ENCODE measurements around the gene CILP. TPM values are rescaled to one million over a fixed set of nuclear protein-coding genes. Genes with fewer than 3 reads are reported as not detected.

Gene CILP, protein sequence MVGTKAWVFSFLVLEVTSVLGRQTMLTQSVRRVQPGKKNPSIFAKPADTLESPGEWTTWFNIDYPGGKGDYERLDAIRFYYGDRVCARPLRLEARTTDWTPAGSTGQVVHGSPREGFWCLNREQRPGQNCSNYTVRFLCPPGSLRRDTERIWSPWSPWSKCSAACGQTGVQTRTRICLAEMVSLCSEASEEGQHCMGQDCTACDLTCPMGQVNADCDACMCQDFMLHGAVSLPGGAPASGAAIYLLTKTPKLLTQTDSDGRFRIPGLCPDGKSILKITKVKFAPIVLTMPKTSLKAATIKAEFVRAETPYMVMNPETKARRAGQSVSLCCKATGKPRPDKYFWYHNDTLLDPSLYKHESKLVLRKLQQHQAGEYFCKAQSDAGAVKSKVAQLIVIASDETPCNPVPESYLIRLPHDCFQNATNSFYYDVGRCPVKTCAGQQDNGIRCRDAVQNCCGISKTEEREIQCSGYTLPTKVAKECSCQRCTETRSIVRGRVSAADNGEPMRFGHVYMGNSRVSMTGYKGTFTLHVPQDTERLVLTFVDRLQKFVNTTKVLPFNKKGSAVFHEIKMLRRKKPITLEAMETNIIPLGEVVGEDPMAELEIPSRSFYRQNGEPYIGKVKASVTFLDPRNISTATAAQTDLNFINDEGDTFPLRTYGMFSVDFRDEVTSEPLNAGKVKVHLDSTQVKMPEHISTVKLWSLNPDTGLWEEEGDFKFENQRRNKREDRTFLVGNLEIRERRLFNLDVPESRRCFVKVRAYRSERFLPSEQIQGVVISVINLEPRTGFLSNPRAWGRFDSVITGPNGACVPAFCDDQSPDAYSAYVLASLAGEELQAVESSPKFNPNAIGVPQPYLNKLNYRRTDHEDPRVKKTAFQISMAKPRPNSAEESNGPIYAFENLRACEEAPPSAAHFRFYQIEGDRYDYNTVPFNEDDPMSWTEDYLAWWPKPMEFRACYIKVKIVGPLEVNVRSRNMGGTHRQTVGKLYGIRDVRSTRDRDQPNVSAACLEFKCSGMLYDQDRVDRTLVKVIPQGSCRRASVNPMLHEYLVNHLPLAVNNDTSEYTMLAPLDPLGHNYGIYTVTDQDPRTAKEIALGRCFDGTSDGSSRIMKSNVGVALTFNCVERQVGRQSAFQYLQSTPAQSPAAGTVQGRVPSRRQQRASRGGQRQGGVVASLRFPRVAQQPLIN
- 0.07 and 1.8 TPM in 2 replicates for total RNA-seq (ENCODE audit: low replicate concordance)
- long read RNA-seq: 0 reads

GRCh38 chr15:65210770-65211481 is at the start of gene CILP:
TSS of gene CILP (minus strand) at chr15:65211473. CDS start at chr15:65209755, 1,718 bp downstream.
- no peaks in the 10 kb centered on the region for H3K36me3 Mint-ChIP-seq
- DNase-seq (ENCODE audit: extremely low spot score, unreplicated experiment): no peak
- H3K4me1 Mint-ChIP-seq (ENCODE audit: unreplicated experiment): peaks cover 38% of the 10 kb centered on the region
- no peak within 1 kb of the TSS for H3K4me3 Mint-ChIP-seq
- no peaks in the 10 kb centered on the region for H3K9me3 Mint-ChIP-seq
- H3K27me3 Mint-ChIP-seq: no peaks in the 10 kb centered on the region
- peak within 1 kb of the TSS; percentile 23 for H3K27ac Mint-ChIP-seq
- TF ChIP-seq, protein P1, sequence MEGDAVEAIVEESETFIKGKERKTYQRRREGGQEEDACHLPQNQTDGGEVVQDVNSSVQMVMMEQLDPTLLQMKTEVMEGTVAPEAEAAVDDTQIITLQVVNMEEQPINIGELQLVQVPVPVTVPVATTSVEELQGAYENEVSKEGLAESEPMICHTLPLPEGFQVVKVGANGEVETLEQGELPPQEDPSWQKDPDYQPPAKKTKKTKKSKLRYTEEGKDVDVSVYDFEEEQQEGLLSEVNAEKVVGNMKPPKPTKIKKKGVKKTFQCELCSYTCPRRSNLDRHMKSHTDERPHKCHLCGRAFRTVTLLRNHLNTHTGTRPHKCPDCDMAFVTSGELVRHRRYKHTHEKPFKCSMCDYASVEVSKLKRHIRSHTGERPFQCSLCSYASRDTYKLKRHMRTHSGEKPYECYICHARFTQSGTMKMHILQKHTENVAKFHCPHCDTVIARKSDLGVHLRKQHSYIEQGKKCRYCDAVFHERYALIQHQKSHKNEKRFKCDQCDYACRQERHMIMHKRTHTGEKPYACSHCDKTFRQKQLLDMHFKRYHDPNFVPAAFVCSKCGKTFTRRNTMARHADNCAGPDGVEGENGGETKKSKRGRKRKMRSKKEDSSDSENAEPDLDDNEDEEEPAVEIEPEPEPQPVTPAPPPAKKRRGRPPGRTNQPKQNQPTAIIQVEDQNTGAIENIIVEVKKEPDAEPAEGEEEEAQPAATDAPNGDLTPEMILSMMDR (conservative IDR thresholded peaks at IDR 0.05): no peak

DNA sequence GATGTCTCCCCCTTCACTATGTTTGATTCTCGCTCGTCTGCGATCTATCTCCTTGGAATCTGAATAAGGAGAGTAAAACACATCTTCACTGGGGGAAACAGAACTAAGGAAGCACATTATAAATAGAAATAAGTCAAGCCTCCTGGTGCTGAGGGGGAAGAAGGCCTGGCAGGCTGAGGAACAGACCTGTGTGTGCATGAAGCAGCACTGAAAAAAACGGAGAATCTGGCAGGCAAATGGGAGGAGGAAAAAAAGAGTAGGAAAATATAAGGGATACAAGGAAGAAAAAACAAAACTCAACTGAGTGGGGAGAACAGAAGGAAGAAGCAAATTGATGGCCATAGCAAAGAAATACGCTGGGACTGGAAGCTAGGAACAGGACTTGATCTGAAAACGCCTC is 49.7 kb upstream of the CILP start:
- Mint-ChIP-seq H3K4me3 (no peak overlapping the region), H3K9me3 (no peaks in the 10 kb centered on the region), H3K27me3 (no peaks in the 10 kb centered on the region), H3K4me1 (ENCODE audit: unreplicated experiment) (peaks cover 20% of the 10 kb centered on the region), H3K27ac (no peak overlapping the region), H3K36me3 (peaks cover 36% of the 10 kb centered on the region)
- no peak for DNase-seq (ENCODE audit: extremely low spot score, unreplicated experiment)
- TF ChIP-seq, protein P1 (conservative IDR thresholded peaks at IDR 0.05): no peak

DNA sequence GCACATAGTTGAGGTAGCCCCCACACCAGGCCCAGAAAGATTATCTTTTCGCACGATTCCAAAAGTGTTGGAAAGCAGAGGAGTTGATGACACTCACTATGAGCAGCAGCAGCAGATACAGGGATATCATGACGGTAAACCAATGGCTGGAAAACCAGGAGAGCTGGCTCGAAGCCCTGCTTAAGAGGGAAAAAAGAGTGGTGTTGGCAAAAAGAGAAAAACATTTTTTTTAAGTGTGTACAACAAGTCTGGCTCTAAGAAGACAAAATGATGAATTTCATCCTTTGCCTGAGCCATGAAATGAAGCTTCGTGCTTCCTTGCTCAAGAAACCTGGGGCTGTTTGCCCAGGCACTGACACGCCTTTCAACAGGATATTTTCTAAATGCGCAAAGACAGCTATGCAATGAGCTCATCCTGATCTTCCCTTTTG is 48.1 kb upstream of the CILP start:
- Mint-ChIP-seq H3K27ac (no peak overlapping the region), H3K36me3 (peaks cover 36% of the 10 kb centered on the region), H3K4me1 (ENCODE audit: unreplicated experiment) (peaks cover 26% of the 10 kb centered on the region), H3K4me3 (no peak overlapping the region), H3K27me3 (no peaks in the 10 kb centered on the region), H3K9me3 (no peaks in the 10 kb centered on the region)
- DNase-seq (ENCODE audit: extremely low spot score, unreplicated experiment): no peak
- TF ChIP-seq, protein P1 (conservative IDR thresholded peaks at IDR 0.05): no peak

GRCh38 chr15:65258375-65259262 is 47.3 kb upstream of the CILP start:
- TF ChIP-seq, protein P1 (conservative IDR thresholded peaks at IDR 0.05): no peak
- H3K9me3 Mint-ChIP-seq: no peaks in the 10 kb centered on the region
- no peak overlapping the region for H3K27ac Mint-ChIP-seq
- H3K4me1 Mint-ChIP-seq (ENCODE audit: unreplicated experiment): peaks cover 26% of the 10 kb centered on the region
- no peak for DNase-seq (ENCODE audit: extremely low spot score, unreplicated experiment)
- peaks cover 40% of the 10 kb centered on the region for H3K36me3 Mint-ChIP-seq
- no peaks in the 10 kb centered on the region for H3K27me3 Mint-ChIP-seq
- H3K4me3 Mint-ChIP-seq: no peak overlapping the region

Measured in type B pancreatic cell (in vitro differentiated cells).